Immature natural killer cell (primary cell): Measurements from ENCODE around the gene GPC6. TPM values are rescaled to one million over a fixed set of nuclear protein-coding genes. Genes with fewer than 3 reads are reported as not detected.

Experiments
- DNase-seq, 3 donors: peaks; one replicate each; pipeline ENCODE4 v3.0.0; 2022; ENCODE audit warnings: mixed read lengths in 1 of 3
- H3K27ac Mint-ChIP-seq, 6 donors: one replicate each; pipeline ENCODE4 v1.8.0; 2020; ENCODE audit warnings: mixed read lengths in 6 of 6, mild to moderate bottlenecking in 5 of 6, inconsistent platforms in 4 of 6, moderate library complexity in 3 of 6
- H3K27me3 Mint-ChIP-seq, 3 donors: one replicate each; pipeline ENCODE4 v1.8.0; 2020 to 2021; ENCODE audit warnings: low read depth in 3 of 3, mild to moderate bottlenecking in 3 of 3, mixed read lengths in 3 of 3, moderate library complexity in 3 of 3, inconsistent platforms in 1 of 3
- H3K36me3 Mint-ChIP-seq, 3 donors: one replicate each; pipeline ENCODE4 v1.8.0; 2020; ENCODE audit warnings: mixed read lengths in 3 of 3, inconsistent platforms in 2 of 3, mild to moderate bottlenecking in 2 of 3
- H3K4me1 Mint-ChIP-seq, 2 donors: one replicate each; pipeline ENCODE4 v1.8.0; 2020; ENCODE audit warnings: inconsistent platforms in 2 of 2, mild to moderate bottlenecking in 2 of 2, mixed read lengths in 2 of 2, moderate library complexity in 1 of 2
- H3K4me3 Mint-ChIP-seq, 5 donors: one replicate each; pipeline ENCODE4 v1.8.0; 2020; ENCODE audit warnings: mild to moderate bottlenecking in 5 of 5, mixed read lengths in 5 of 5, inconsistent platforms in 3 of 5, moderate library complexity in 3 of 5
- H3K9me3 Mint-ChIP-seq, 6 donors: one replicate each; pipeline ENCODE4 v1.8.0; 2020; ENCODE audit warnings: mild to moderate bottlenecking in 6 of 6, mixed read lengths in 6 of 6, inconsistent platforms in 4 of 6, moderate library complexity in 3 of 6
- polyA plus RNA-seq, 3 donors: library from polyadenylated mRNA; unstranded; fragments of 300-500 nt; fragmentation: Illumina TruSeq; gene quantifications; one replicate each; pipeline ENCODE4 v1.2.3, GENCODE V29; 2021

GPC6 gene
- polyA plus RNA-seq, 3 donors from 2014 or later = not detected

GRCh38 chr13:93266681-93267080 is 40.1 kb downstream of the GPC6 start:
- no peak for DNase-seq
- Mint-ChIP-seq H3K4me1 (no peaks in the 10 kb centered on the region), H3K36me3 (no peaks in the 10 kb centered on the region), H3K27me3 (no peaks in the 10 kb centered on the region), H3K4me3 (no peak overlapping the region), H3K9me3 (peaks cover 0 to 6% (median 1%) of the 10 kb centered on the region in 6 donors), H3K27ac (no peak overlapping the region)

- Mint-ChIP-seq H3K4me3 (no peak overlapping the region), H3K9me3 (peaks cover 0 to 6% (median 2%) of the 10 kb centered on the region in 6 donors), H3K27me3 (no peaks in the 10 kb centered on the region), H3K36me3 (no peaks in the 10 kb centered on the region), H3K27ac (no peak overlapping the region), H3K4me1 (no peaks in the 10 kb centered on the region)
- no peak for DNase-seq
Observed at GRCh38 chr13:93268327-93269028, 41.9 kb downstream of the GPC6 start.

GRCh38 chr13:93270769-93271742 is 44.4 kb downstream of the GPC6 start:
- Mint-ChIP-seq H3K27me3 (no peaks in the 10 kb centered on the region), H3K36me3 (no peaks in the 10 kb centered on the region), H3K4me3 (no peak overlapping the region), H3K4me1 (no peaks in the 10 kb centered on the region), H3K9me3 (peaks cover 0 to 6% (median 2%) of the 10 kb centered on the region in 6 donors), H3K27ac (no peak overlapping the region)
- DNase-seq = no peak

- Mint-ChIP-seq H3K4me3 (no peak overlapping the region), H3K9me3 (peaks cover 0 to 5% (median under 1%) of the 10 kb centered on the region in 6 donors), H3K4me1 (no peaks in the 10 kb centered on the region), H3K36me3 (no peaks in the 10 kb centered on the region), H3K27me3 (peaks cover 0 to 3% (median 2%) of the 10 kb centered on the region in 3 donors), H3K27ac (no peak overlapping the region)
- no peak for DNase-seq
Observed at GRCh38 chr13:93279982-93280381, 53.4 kb downstream of the GPC6 start.

GRCh38 chr13:93280688-93281087 is 54.1 kb downstream of the GPC6 start:
- Mint-ChIP-seq H3K27me3 (peaks cover 0 to 3% (median 2%) of the 10 kb centered on the region in 3 donors), H3K4me3 (no peak overlapping the region), H3K36me3 (no peaks in the 10 kb centered on the region), H3K9me3 (peaks cover 0 to 5% (median under 1%) of the 10 kb centered on the region in 6 donors), H3K4me1 (no peaks in the 10 kb centered on the region), H3K27ac (no peak overlapping the region)
- no peak for DNase-seq

GRCh38 chr13:93283255-93283654 is 56.6 kb downstream of the GPC6 start:
- no peak for DNase-seq
- Mint-ChIP-seq H3K4me1 (no peaks in the 10 kb centered on the region), H3K9me3 (peaks cover 0 to 5% (median 3%) of the 10 kb centered on the region in 6 donors), H3K4me3 (no peak overlapping the region), H3K27ac (no peak overlapping the region), H3K27me3 (peaks cover 0 to 3% (median 2%) of the 10 kb centered on the region in 3 donors), H3K36me3 (no peaks in the 10 kb centered on the region)

- Mint-ChIP-seq H3K9me3 (peaks cover 0 to 5% (median 3%) of the 10 kb centered on the region in 6 donors), H3K36me3 (no peaks in the 10 kb centered on the region), H3K4me1 (no peaks in the 10 kb centered on the region), H3K27ac (no peak overlapping the region), H3K27me3 (peaks cover 0 to 3% (median 3%) of the 10 kb centered on the region in 3 donors), H3K4me3 (no peak overlapping the region)
- no peak for DNase-seq
Observed at GRCh38 chr13:93284064-93284463, 57.5 kb downstream of the GPC6 start.

GRCh38 chr13:93286047-93286446 is 59.4 kb downstream of the GPC6 start:
- Mint-ChIP-seq H3K27ac (no peak overlapping the region), H3K36me3 (no peaks in the 10 kb centered on the region), H3K9me3 (peaks cover 0 to 5% (median 3%) of the 10 kb centered on the region in 6 donors), H3K4me3 (no peak overlapping the region), H3K27me3 (peaks cover 0 to 5% (median 4%) of the 10 kb centered on the region in 3 donors), H3K4me1 (no peaks in the 10 kb centered on the region)
- no peak for DNase-seq

- Mint-ChIP-seq H3K4me1 (no peaks in the 10 kb centered on the region), H3K27ac (no peak overlapping the region), H3K4me3 (no peak overlapping the region), H3K9me3 (peaks cover 0 to 5% (median 2%) of the 10 kb centered on the region in 6 donors), H3K36me3 (no peaks in the 10 kb centered on the region), H3K27me3 (peaks cover 0 to 5% (median 4%) of the 10 kb centered on the region in 3 donors)
- no peak for DNase-seq
Observed at GRCh38 chr13:93289053-93289452, 62.4 kb downstream of the GPC6 start.

- Mint-ChIP-seq H3K36me3 (no peaks in the 10 kb centered on the region), H3K4me3 (no peak overlapping the region), H3K27ac (no peak overlapping the region), H3K4me1 (no peaks in the 10 kb centered on the region), H3K27me3 (peaks cover 0 to 5% (median 3%) of the 10 kb centered on the region in 3 donors), H3K9me3 (peaks cover 0 to 5% (median 0%) of the 10 kb centered on the region in 6 donors)
- no peak for DNase-seq
Observed at GRCh38 chr13:93289842-93290241, 63.2 kb downstream of the GPC6 start.

- Mint-ChIP-seq H3K9me3 (peaks cover 0 to 5% (median 0%) of the 10 kb centered on the region in 6 donors), H3K27ac (no peak overlapping the region), H3K36me3 (no peaks in the 10 kb centered on the region), H3K4me1 (no peaks in the 10 kb centered on the region), H3K4me3 (no peak overlapping the region), H3K27me3 (peaks cover 0 to 5% (median 2%) of the 10 kb centered on the region in 3 donors)
- DNase-seq = no peak
Observed at GRCh38 chr13:93290503-93290902, 63.9 kb downstream of the GPC6 start.

GRCh38 chr13:93292366-93292765 is 65.8 kb downstream of the GPC6 start:
- peaks cover 0 to 3% (median 2%) of the 10 kb centered on the region in 3 donors for H3K27me3 Mint-ChIP-seq
- no peaks in the 10 kb centered on the region for H3K4me1 Mint-ChIP-seq
- H3K36me3 Mint-ChIP-seq = no peaks in the 10 kb centered on the region
- no peak overlapping the region for H3K4me3 Mint-ChIP-seq
- H3K9me3 Mint-ChIP-seq = peaks cover 0 to 8% (median 5%) of the 10 kb centered on the region in 6 donors
- H3K27ac Mint-ChIP-seq = no peak overlapping the region
- no peak for DNase-seq

- DNase-seq = no peak
- peaks cover 0 to 2% (median 2%) of the 10 kb centered on the region in 3 donors for H3K27me3 Mint-ChIP-seq
- H3K36me3 Mint-ChIP-seq = no peaks in the 10 kb centered on the region
- no peak overlapping the region for H3K4me3 Mint-ChIP-seq
- H3K27ac Mint-ChIP-seq = no peak overlapping the region
- H3K4me1 Mint-ChIP-seq = no peaks in the 10 kb centered on the region
- H3K9me3 Mint-ChIP-seq = peaks cover 0 to 15% (median 9%) of the 10 kb centered on the region in 6 donors
Observed at GRCh38 chr13:93293710-93294109, 67.1 kb downstream of the GPC6 start.

GRCh38 chr13:93296584-93296983 is 70.0 kb downstream of the GPC6 start:
- no peak for DNase-seq
- Mint-ChIP-seq H3K4me1 (no peaks in the 10 kb centered on the region), H3K27me3 (no peaks in the 10 kb centered on the region), H3K4me3 (no peak overlapping the region), H3K36me3 (no peaks in the 10 kb centered on the region), H3K9me3 (peaks cover 0 to 17% (median 15%) of the 10 kb centered on the region in 6 donors), H3K27ac (no peak overlapping the region)
